Stomach smooth muscle (tissue), 2 donors: ENCODE measurements around the gene SLC28A1.

ENCODE experiments used
- H3K27ac ChIP-seq: one replicate; pipeline ENCODE4 v1.7.0; 2013; ENCODE audit warnings: mild to moderate bottlenecking, low read length, inconsistent platforms
- H3K27me3 ChIP-seq, 2 donors: one replicate each; pipeline ENCODE4 v1.7.0; 2013; ENCODE audit warnings: low read length in 2 of 2; ENCODE audit not compliant: insufficient read depth in 2 of 2, control insufficient read depth in 1 of 2
- H3K36me3 ChIP-seq, 2 donors: one replicate each; pipeline ENCODE4 v1.7.0; 2013; ENCODE audit warnings: low read length in 2 of 2; ENCODE audit not compliant: control insufficient read depth in 2 of 2, insufficient read depth in 2 of 2
- H3K4me1 ChIP-seq: one replicate; pipeline ENCODE4 v1.7.0; 2013; ENCODE audit warnings: low read length; ENCODE audit not compliant: control insufficient read depth, insufficient read depth
- H3K4me3 ChIP-seq, 2 donors: one replicate each; pipeline ENCODE4 v1.7.0; 2013; ENCODE audit warnings: low read length in 2 of 2
- H3K9ac ChIP-seq, 2 donors: one replicate each; pipeline ENCODE4 v1.7.0; 2013; ENCODE audit warnings: low read length in 2 of 2, mild to moderate bottlenecking in 1 of 2
- H3K9me3 ChIP-seq, 2 donors: one replicate each; pipeline ENCODE4 v1.7.0; 2013; ENCODE audit warnings: low read length in 2 of 2; ENCODE audit not compliant: control insufficient read depth in 2 of 2
- donor health status: healthy.
- donor health status: Pancreatic carcinoma.

The SLC28A1 gene, protein sequence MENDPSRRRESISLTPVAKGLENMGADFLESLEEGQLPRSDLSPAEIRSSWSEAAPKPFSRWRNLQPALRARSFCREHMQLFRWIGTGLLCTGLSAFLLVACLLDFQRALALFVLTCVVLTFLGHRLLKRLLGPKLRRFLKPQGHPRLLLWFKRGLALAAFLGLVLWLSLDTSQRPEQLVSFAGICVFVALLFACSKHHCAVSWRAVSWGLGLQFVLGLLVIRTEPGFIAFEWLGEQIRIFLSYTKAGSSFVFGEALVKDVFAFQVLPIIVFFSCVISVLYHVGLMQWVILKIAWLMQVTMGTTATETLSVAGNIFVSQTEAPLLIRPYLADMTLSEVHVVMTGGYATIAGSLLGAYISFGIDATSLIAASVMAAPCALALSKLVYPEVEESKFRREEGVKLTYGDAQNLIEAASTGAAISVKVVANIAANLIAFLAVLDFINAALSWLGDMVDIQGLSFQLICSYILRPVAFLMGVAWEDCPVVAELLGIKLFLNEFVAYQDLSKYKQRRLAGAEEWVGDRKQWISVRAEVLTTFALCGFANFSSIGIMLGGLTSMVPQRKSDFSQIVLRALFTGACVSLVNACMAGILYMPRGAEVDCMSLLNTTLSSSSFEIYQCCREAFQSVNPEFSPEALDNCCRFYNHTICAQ

GRCh38 chr15:84883916-84884781, at the start of gene SLC28A1:
Gene SLC28A1 (plus strand): TSS chr15:84884662. CDS start chr15:84887761, 3,099 bp downstream.
- Histone ChIP-seq H3K9me3 (no peaks in the 10 kb centered on the region), H3K4me1 (no peaks in the 10 kb centered on the region), H3K36me3 (no peaks in the 10 kb centered on the region), H3K27ac (no peak within 1 kb of the TSS), H3K4me3 (no peak within 1 kb of the TSS), H3K27me3 (peaks cover 0 to 6% of the 10 kb centered on the region in 2 donors), H3K9ac (no peak within 1 kb of the TSS)

DNA sequence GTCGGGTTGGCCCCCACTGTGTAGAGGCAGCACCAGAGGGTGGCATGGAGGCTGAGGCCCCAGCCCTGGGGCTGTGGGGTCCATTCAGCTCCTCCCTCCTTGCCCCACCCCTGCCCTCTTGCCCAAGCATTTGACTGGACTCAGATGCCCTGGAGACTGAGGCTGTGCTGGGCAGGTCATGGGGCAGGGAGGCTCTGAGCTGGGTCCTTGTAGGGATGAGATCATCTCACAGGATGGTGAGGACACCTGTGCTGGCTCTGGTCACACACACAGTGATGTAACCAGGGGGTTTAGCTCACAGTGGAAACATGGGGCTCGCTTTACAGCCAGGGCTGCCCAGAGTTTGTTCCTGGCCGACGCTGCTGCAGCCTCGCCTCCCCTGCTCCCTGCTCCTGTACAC, 49.5 kb upstream of the SLC28A1 start:
- Histone ChIP-seq H3K36me3 (peaks cover 2 to 19% of the 10 kb centered on the region in 2 donors), H3K4me1 (peaks cover 78% of the 10 kb centered on the region), H3K27ac (peak overlapping the region; percentile 67), H3K9ac (no peak overlapping the region), H3K27me3 (no peaks in the 10 kb centered on the region), H3K4me3 (no peak overlapping the region), H3K9me3 (no peaks in the 10 kb centered on the region)

DNA sequence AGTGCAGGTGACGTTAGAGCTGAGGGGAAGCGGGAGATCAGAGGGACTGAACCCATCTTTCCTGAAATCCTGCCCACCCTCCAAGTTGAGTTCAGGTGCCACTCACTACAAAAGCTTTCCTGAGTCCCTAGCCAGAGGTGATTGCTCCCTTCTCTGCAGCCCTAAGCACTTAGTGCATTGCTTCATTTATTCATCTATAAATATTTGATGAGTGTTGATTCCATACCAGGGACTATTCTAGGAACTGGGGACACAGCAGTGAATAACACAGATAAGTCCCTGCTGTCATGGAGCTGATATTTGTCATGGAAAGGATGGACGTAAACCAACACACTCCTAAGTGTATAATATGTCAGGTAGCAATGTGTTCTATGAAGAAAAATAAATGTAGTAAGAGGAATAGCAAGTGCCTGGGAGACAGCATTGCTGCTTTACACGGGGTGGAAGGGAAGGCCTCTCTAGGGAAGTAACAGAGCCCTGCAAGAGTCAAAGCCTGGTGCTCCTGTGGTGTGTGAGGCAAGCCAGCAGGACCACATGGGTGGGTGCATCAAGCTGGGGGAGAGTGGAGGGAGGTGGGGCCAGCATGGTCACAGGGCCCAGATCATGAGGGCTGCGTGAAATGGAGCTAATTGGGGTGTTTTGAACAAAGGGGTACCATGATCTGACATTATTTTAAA, 48.7 kb upstream of the SLC28A1 start:
- Histone ChIP-seq H3K4me1 (peaks cover 87% of the 10 kb centered on the region), H3K27me3 (no peaks in the 10 kb centered on the region), H3K9ac (peak overlapping the region in 1 of 2 donors; percentile 29), H3K4me3 (no peak overlapping the region), H3K9me3 (no peaks in the 10 kb centered on the region), H3K27ac (peak overlapping the region; percentile 67), H3K36me3 (peaks cover 2 to 19% of the 10 kb centered on the region in 2 donors)

DNA sequence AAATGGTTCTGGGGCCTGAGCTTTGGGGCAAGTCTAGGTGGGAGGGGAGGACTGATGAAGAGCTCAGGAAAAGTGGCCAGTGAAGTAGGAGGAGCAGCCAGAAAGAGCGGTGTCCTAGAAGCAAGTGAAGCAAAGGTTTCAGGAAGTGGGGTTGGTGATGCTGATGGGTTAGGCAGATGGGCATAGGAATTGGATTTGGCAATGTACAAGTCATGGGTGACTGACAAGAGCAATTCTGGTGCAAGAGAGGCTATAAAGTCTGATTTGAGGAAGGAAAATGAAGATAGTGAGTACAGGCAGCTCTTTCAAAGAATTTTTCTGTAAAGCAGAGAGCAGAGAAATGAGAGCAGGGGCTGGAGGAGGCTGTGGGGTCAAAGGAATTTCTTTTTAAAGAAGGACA, 47.6 kb upstream of the SLC28A1 start:
- H3K27ac ChIP-seq: peak overlapping the region; percentile 67
- no peak overlapping the region for H3K9ac ChIP-seq
- H3K4me3 ChIP-seq: no peak overlapping the region
- no peaks in the 10 kb centered on the region for H3K27me3 ChIP-seq
- no peaks in the 10 kb centered on the region for H3K9me3 ChIP-seq
- peaks cover 2 to 19% of the 10 kb centered on the region in 2 donors for H3K36me3 ChIP-seq
- H3K4me1 ChIP-seq: peaks cover 88% of the 10 kb centered on the region

DNA sequence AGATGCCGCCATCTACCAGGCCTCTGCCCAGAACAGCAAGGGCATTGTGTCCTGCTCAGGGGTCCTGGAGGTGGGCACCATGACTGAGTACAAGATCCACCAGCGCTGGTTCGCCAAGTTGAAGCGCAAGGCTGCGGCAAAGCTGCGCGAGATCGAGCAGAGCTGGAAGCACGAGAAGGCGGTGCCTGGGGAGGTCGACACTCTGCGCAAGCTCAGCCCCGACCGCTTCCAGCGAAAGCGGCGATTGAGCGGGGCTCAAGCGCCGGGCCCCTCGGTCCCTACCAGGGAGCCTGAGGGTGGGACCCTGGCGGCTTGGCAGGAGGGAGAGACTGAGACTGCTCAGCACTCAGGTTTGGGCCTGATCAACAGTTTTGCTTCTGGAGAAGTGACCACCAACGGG, 44.7 kb upstream of the SLC28A1 start:
- Histone ChIP-seq H3K4me1 (peaks cover 70% of the 10 kb centered on the region), H3K27me3 (no peaks in the 10 kb centered on the region), H3K9me3 (no peaks in the 10 kb centered on the region), H3K36me3 (peaks cover 2 to 13% of the 10 kb centered on the region in 2 donors), H3K27ac (peak overlapping the region; percentile 91), H3K9ac (no peak overlapping the region), H3K4me3 (no peak overlapping the region)

GRCh38 chr15:84840255-84840654, 44.2 kb upstream of the SLC28A1 start:
- peak overlapping the region; percentile 91 for H3K27ac ChIP-seq
- H3K4me3 ChIP-seq: peak overlapping the region in 1 of 2 donors; percentile 49

GRCh38 chr15:84840741-84841429, 43.6 kb upstream of the SLC28A1 start:
- H3K27ac ChIP-seq: peak overlapping the region; percentile 91
- H3K36me3 ChIP-seq: peaks cover 2 to 13% of the 10 kb centered on the region in 2 donors
- H3K27me3 ChIP-seq: no peaks in the 10 kb centered on the region
- H3K4me1 ChIP-seq: peaks cover 62% of the 10 kb centered on the region
- H3K9ac ChIP-seq: peak overlapping the region in 1 of 2 donors; percentile 23
- H3K4me3 ChIP-seq: peak overlapping the region in 1 of 2 donors; percentile 49
- H3K9me3 ChIP-seq: no peaks in the 10 kb centered on the region

More at GRCh38 chr15:84840255-84840654, 44.2 kb upstream of the SLC28A1 start:
- Histone ChIP-seq H3K9ac (no peak overlapping the region), H3K36me3 (peaks cover 2 to 13% of the 10 kb centered on the region in 2 donors), H3K4me1 (peaks cover 65% of the 10 kb centered on the region), H3K27me3 (no peaks in the 10 kb centered on the region), H3K9me3 (no peaks in the 10 kb centered on the region)

GRCh38 chr15:84842781-84843180, 41.7 kb upstream of the SLC28A1 start:
- no peaks in the 10 kb centered on the region for H3K9me3 ChIP-seq
- H3K9ac ChIP-seq: no peak overlapping the region
- H3K27me3 ChIP-seq: no peaks in the 10 kb centered on the region
- peaks cover 0 to 10% of the 10 kb centered on the region in 2 donors for H3K36me3 ChIP-seq
- peak overlapping the region; percentile 74 for H3K27ac ChIP-seq
- no peak overlapping the region for H3K4me3 ChIP-seq
- H3K4me1 ChIP-seq: peaks cover 47% of the 10 kb centered on the region

GRCh38 chr15:84844964-84845363, 39.5 kb upstream of the SLC28A1 start:
- Histone ChIP-seq H3K36me3 (no peaks in the 10 kb centered on the region), H3K27me3 (no peaks in the 10 kb centered on the region), H3K9ac (no peak overlapping the region), H3K4me1 (peaks cover 28% of the 10 kb centered on the region), H3K9me3 (no peaks in the 10 kb centered on the region), H3K4me3 (no peak overlapping the region), H3K27ac (peak overlapping the region; percentile 74)
